Mesendoderm (in vitro differentiated cells): Measurements from ENCODE around the gene CCNE1. TPM values are rescaled to one million over a fixed set of nuclear protein-coding genes. Genes with fewer than 3 reads are reported as not detected.

Experiments used
- DNase-seq: peaks from one replicate; pipeline ENCODE4 v3.0.0; 2013
- H2AK5ac ChIP-seq: 2 replicates; pipeline ENCODE4 v1.6.1; 2013; ENCODE audit warnings: low read length, inconsistent platforms
- H2BK120ac ChIP-seq: 2 replicates; pipeline ENCODE4 v1.6.1; 2013; ENCODE audit warnings: low read depth, mild to moderate bottlenecking, low read length, moderate library complexity, mixed read lengths
- H2BK15ac ChIP-seq: replicated peaks from 2 replicates; pipeline ENCODE4 v1.6.1; 2013; ENCODE audit warnings: low read depth, mild to moderate bottlenecking, moderate library complexity
- H2BK5ac ChIP-seq: 2 replicates; pipeline ENCODE4 v1.6.1; 2013; ENCODE audit warnings: low read length, inconsistent platforms
- H3K18ac ChIP-seq: 2 replicates; pipeline ENCODE4 v1.6.1; 2013; ENCODE audit warnings: mild to moderate bottlenecking, low read length, mixed read lengths
- H3K23ac ChIP-seq: one replicate; pipeline ENCODE4 v1.6.1; 2013; ENCODE audit warnings: low read length
- H3K27ac ChIP-seq: 2 replicates; pipeline ENCODE4 v1.5.1; 2013; ENCODE audit warnings: low read depth, mild to moderate bottlenecking, inconsistent platforms, low read length, moderate library complexity
- H3K27me3 ChIP-seq: 2 replicates; pipeline ENCODE4 v1.6.1; 2013; ENCODE audit warnings: low read length, control low read depth, mild to moderate bottlenecking, inconsistent platforms; ENCODE audit not compliant: insufficient read depth, poor library complexity
- H3K36me3 ChIP-seq: 2 replicates; pipeline ENCODE4 v1.6.1; 2013; ENCODE audit warnings: low read length, inconsistent platforms; ENCODE audit not compliant: control insufficient read depth, insufficient read depth
- H3K4ac ChIP-seq: one replicate; pipeline ENCODE4 v1.6.1; 2013; ENCODE audit warnings: low read depth, mild to moderate bottlenecking, low read length, moderate library complexity
- H3K4me1 ChIP-seq: 2 replicates; pipeline ENCODE4 v1.6.1; 2013; ENCODE audit warnings: low read depth, low read length, inconsistent platforms; ENCODE audit not compliant: control insufficient read depth
- H3K4me2 ChIP-seq: 2 replicates; pipeline ENCODE4 v1.6.1; 2013; ENCODE audit warnings: low read length
- H3K4me3 ChIP-seq: 2 replicates; pipeline ENCODE4 v1.5.1; 2013; ENCODE audit warnings: mild to moderate bottlenecking, low read length
- H3K56ac ChIP-seq: one replicate; pipeline ENCODE4 v1.6.1; 2013; ENCODE audit warnings: low read length
- H3K79me1 ChIP-seq: 2 replicates; pipeline ENCODE4 v1.6.1; 2013; ENCODE audit warnings: low read length, inconsistent platforms
- H3K79me2 ChIP-seq: 2 replicates; pipeline ENCODE4 v1.6.1; 2013; ENCODE audit warnings: mild to moderate bottlenecking, low read length; ENCODE audit not compliant: control insufficient read depth, insufficient read depth
- H3K9ac ChIP-seq: 2 replicates; pipeline ENCODE4 v1.6.1; 2013; ENCODE audit warnings: low read length, inconsistent platforms
- H4K5ac ChIP-seq: one replicate; pipeline ENCODE4 v1.6.1; 2013; ENCODE audit warnings: low read length
- H4K8ac ChIP-seq: one replicate; pipeline ENCODE4 v1.6.1; 2013; ENCODE audit warnings: low read depth, mild to moderate bottlenecking, control low read depth, low read length, moderate library complexity
- WGBS: extraction: QIAGEN DNeasy Blood & Tissue Kit; methylation state at CpG from one replicate; pipeline ENCODE4 v1.1.7; 2013; ENCODE audit warnings: low lambda C conversion rate, missing lambda C conversion rate; ENCODE audit not compliant: insufficient coverage; ENCODE audit errors: extremely low coverage; 5-methylcytosine and 5-hydroxymethylcytosine counted together
- polyA plus RNA-seq, 2 experiments: library from polyadenylated mRNA; stranded (reverse); fragments of 200-250 nt; gene quantifications; one replicate each; pipeline ENCODE4 v1.2.3, GENCODE V29; 2013

CCNE1 gene
- polyA plus RNA-seq (2013, experiment 1 of 2): 36.6 TPM
- 36.5 TPM for polyA plus RNA-seq (2013, experiment 2 of 2)

GRCh38 chr19:29811125-29812079 lies at the start of gene CCNE1:
Gene CCNE1 (plus strand): TSS chr19:29811991. CDS start chr19:29812556, 565 bp downstream.
- Histone ChIP-seq H3K36me3 (no peaks in the 10 kb centered on the region), H2BK15ac (no peak within 1 kb of the TSS), H3K4me1 (peaks cover 2% of the 10 kb centered on the region), H2AK5ac (no peak within 1 kb of the TSS), H4K5ac (peak within 1 kb of the TSS; percentile 56), H2BK5ac (no peak within 1 kb of the TSS), H3K79me2 (no peaks in the 10 kb centered on the region), H3K23ac (no peak within 1 kb of the TSS), H3K79me1 (no peaks in the 10 kb centered on the region), H3K27me3 (no peaks in the 10 kb centered on the region), H3K4me3 (peak within 1 kb of the TSS; percentile 41), H3K56ac (peak within 1 kb of the TSS; percentile 86), H4K8ac (peak within 1 kb of the TSS; percentile 67), H2BK120ac (no peak within 1 kb of the TSS), H3K4ac (no peak within 1 kb of the TSS), H3K27ac (no peak within 1 kb of the TSS), H3K18ac (peak within 1 kb of the TSS; percentile 88), H3K4me2 (peak within 1 kb of the TSS; percentile 56), H3K9ac (peak within 1 kb of the TSS; percentile 77)
- WGBS: no CpG with 5 or more reads among the region's 125 CpGs
- DNase-seq: peak; percentile 87

- H4K8ac ChIP-seq: no peak overlapping the region
- DNase-seq: no peak
- no peaks in the 10 kb centered on the region for H3K79me2 ChIP-seq
- H2AK5ac ChIP-seq: no peak overlapping the region
- H3K79me1 ChIP-seq: no peaks in the 10 kb centered on the region
- no peak overlapping the region for H3K27ac ChIP-seq
- H3K4me2 ChIP-seq: no peak overlapping the region
- no peak overlapping the region for H2BK120ac ChIP-seq
- H3K9ac ChIP-seq: no peak overlapping the region
- no peak overlapping the region for H2BK15ac ChIP-seq
- no peak overlapping the region for H3K18ac ChIP-seq
- H3K23ac ChIP-seq: no peak overlapping the region
- H3K36me3 ChIP-seq: no peaks in the 10 kb centered on the region
- no peak overlapping the region for H3K4ac ChIP-seq
- H2BK5ac ChIP-seq: no peak overlapping the region
- H3K4me3 ChIP-seq: no peak overlapping the region
- no CpG with 5 or more reads among the region's 4 CpGs for WGBS
- H3K4me1 ChIP-seq: no peaks in the 10 kb centered on the region
- H3K27me3 ChIP-seq: no peaks in the 10 kb centered on the region
- H4K5ac ChIP-seq: no peak overlapping the region
- no peak overlapping the region for H3K56ac ChIP-seq
These were observed 48.6 kb upstream of the CCNE1 start for GRCh38 chr19:29763196-29763595.

- Histone ChIP-seq H3K4me2 (no peak overlapping the region), H3K79me1 (no peaks in the 10 kb centered on the region), H3K27me3 (no peaks in the 10 kb centered on the region), H3K56ac (no peak overlapping the region), H4K8ac (no peak overlapping the region), H3K18ac (no peak overlapping the region), H4K5ac (no peak overlapping the region), H3K27ac (no peak overlapping the region), H2BK5ac (no peak overlapping the region), H3K9ac (no peak overlapping the region), H2BK120ac (no peak overlapping the region), H3K36me3 (no peaks in the 10 kb centered on the region), H3K23ac (no peak overlapping the region), H3K79me2 (no peaks in the 10 kb centered on the region), H3K4me3 (no peak overlapping the region), H3K4ac (no peak overlapping the region), H2BK15ac (no peak overlapping the region), H3K4me1 (no peaks in the 10 kb centered on the region), H2AK5ac (no peak overlapping the region)
- no peak for DNase-seq
- WGBS: no CpG with 5 or more reads among the region's 8 CpGs
These were observed 47.4 kb upstream of the CCNE1 start for GRCh38 chr19:29764361-29764760.

- no peak overlapping the region for H3K18ac ChIP-seq
- no peak overlapping the region for H4K5ac ChIP-seq
- H3K4ac ChIP-seq: no peak overlapping the region
- no peak overlapping the region for H3K4me2 ChIP-seq
- no peak overlapping the region for H4K8ac ChIP-seq
- H2BK15ac ChIP-seq: no peak overlapping the region
- no peak overlapping the region for H2AK5ac ChIP-seq
- H3K4me1 ChIP-seq: no peaks in the 10 kb centered on the region
- H3K79me1 ChIP-seq: no peaks in the 10 kb centered on the region
- H2BK120ac ChIP-seq: no peak overlapping the region
- no peaks in the 10 kb centered on the region for H3K79me2 ChIP-seq
- no peak overlapping the region for H3K4me3 ChIP-seq
- no peaks in the 10 kb centered on the region for H3K27me3 ChIP-seq
- H3K27ac ChIP-seq: no peak overlapping the region
- H3K23ac ChIP-seq: no peak overlapping the region
- no peaks in the 10 kb centered on the region for H3K36me3 ChIP-seq
- no peak for DNase-seq
- no peak overlapping the region for H3K56ac ChIP-seq
- no CpG with 5 or more reads among the region's 3 CpGs for WGBS
- no peak overlapping the region for H2BK5ac ChIP-seq
- H3K9ac ChIP-seq: no peak overlapping the region
These were observed 45.7 kb upstream of the CCNE1 start for GRCh38 chr19:29766100-29766499.

GRCh38 chr19:29767039-29767735 lies 44.6 kb upstream of the CCNE1 start:
- no peak overlapping the region for H3K18ac ChIP-seq
- no peaks in the 10 kb centered on the region for H3K79me2 ChIP-seq
- H2BK5ac ChIP-seq: no peak overlapping the region
- no peak overlapping the region for H3K23ac ChIP-seq
- no peak overlapping the region for H4K5ac ChIP-seq
- H4K8ac ChIP-seq: no peak overlapping the region
- no peak overlapping the region for H2AK5ac ChIP-seq
- H3K4ac ChIP-seq: no peak overlapping the region
- H2BK120ac ChIP-seq: no peak overlapping the region
- WGBS: 100% methylated on average over 1 of the region's 8 CpGs
- H2BK15ac ChIP-seq: no peak overlapping the region
- H3K27ac ChIP-seq: no peak overlapping the region
- no peak overlapping the region for H3K4me3 ChIP-seq
- no peak overlapping the region for H3K56ac ChIP-seq
- no peaks in the 10 kb centered on the region for H3K36me3 ChIP-seq
- no peak overlapping the region for H3K9ac ChIP-seq
- H3K27me3 ChIP-seq: no peaks in the 10 kb centered on the region
- no peak for DNase-seq
- H3K79me1 ChIP-seq: no peaks in the 10 kb centered on the region
- H3K4me2 ChIP-seq: no peak overlapping the region
- no peaks in the 10 kb centered on the region for H3K4me1 ChIP-seq
